ENCODE measurements around the gene PAK5.
A peak's percentile ranks its signal among the peaks of the same experiment; 100 is the strongest.

Gene PAK5

DNA sequence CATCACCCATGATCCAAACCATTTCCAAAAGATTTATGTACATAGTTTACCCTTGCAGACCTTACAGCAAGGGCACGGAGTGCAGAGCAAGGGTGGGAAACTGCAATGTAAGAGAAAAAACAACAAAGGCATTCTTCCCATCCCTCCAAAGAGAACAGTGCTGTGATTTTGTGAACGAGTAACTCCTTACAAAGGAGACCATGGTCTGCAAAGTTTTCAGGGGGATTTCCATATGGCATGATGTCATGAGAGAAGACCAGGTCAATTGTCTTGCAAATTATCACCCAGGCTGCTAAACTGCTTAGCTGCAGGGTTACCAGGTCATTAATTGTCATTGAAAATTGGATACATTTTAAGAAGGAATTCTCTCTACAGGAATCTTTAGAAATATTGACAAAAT, 266.2 kb downstream of the PAK5 start:
- DNase-seq, result no peak

DNA sequence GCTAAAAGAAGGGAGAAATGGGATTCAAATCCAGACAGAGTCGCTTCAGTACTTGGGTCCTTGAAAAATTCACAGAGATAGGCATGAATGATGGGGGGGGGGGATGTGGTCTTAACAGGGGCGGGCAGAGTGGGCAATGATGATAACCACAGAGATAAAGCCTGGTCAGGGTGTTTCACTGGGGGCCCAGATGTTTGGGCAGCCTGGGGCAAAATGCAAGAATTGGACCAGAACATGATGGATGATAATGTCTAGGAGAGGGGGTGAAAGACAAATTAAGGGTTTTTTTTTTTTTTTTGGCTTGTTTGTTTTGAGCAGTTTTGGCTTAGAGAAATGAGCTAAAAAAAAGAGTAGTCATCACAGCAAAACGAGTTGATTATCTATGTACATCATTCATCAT, 267.1 kb downstream of the PAK5 start:
- no peak for DNase-seq

DNA sequence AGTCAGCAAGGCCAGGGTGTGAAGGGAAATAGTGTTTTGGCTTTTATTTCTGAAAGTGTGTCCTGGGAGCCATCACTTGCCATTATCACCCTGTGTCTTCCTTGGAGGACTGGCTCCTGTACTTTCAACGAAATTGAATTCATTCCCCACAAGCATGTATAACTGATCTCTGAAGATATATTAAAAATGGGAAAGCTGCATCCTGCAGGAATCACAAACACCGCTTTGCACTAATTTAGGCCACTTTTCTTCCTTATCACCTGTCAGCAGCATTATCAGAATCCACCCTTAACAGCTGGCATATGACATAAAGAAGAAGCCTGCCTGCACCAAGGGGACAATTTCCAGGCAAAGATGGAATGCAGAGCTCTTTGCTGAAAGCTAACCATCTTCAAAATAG, 268.3 kb downstream of the PAK5 start:
- DNase-seq, result no peak

DNA sequence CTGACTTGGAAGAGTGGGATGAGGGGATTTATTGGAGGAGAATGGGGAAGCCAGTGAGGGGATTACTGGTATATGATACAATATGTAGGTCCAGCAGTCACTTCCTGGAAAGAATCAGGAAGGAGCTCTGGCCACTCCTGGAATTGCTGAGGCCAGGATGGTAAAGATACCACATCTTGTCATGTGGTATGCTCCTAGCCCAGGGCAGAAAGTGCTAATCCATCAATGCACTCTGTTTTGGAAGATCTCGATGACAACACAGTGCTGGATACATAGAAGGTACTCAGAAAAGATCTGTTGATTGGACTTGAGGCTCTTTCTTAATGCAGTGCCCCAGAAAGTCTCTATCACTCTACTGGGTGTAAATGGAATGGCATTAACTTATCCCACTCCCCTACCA, 271.9 kb downstream of the PAK5 start:
- no peak for DNase-seq

DNA sequence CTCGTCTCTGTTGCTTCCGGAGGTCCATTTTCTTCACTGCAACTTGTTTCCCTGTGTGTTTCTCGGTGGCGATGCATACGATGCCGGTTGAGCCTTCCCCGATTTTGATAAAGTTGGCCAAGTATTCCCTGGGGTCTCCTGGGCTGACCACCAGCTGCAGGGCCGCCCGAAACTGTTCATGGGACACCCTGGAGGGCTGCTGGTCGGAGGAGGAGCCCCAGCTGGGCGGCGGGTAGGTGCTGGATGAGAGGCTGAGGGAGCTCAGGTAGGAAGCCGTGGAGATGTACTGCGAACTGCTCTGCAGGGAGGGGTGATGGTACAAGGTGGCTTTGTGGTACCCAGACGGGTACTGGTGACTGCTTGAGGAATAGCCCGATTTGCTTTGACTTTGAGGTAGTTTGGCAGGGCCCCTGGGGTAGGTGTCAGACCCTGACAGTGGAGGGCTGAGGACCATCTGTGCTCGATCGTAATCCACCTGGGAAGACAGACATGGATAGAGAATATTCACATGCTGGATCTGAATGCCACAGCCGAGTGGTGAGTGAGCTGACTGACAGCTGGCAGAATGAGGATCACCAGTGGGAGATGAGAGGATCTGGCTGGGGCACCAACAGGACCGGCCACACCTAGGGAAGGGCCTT, 272.8 kb downstream of the PAK5 start:
- no peak for DNase-seq

- DNase-seq, result no peak
These were observed 281.5 kb downstream of the PAK5 start for GRCh38 chr20:9557411-9557810.

DNA sequence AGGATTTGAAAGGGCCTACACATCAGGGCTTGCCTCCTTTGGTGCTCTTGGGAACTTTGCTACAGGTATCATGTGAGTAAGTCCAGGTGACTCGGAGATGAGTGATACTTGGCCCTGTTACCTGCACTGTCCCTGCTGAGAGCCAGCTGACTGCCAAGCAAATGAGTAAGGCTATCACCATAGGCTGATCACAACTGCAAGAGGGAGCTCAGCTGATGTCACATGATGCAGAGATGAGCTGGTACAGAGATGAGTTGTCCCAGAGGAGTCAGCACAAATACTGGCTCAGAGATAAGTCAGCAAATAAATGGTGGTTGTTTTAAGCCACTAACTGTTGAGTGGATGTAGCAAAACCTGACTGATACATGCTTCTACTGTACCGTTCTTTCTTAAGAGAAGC, 283.1 kb downstream of the PAK5 start:
- peak; percentile 30 for DNase-seq

GRCh38 chr20:9551808-9552550, 286.9 kb downstream of the PAK5 start:
- peak; percentile 47 for DNase-seq

- no peak for DNase-seq
These were observed 288.0 kb downstream of the PAK5 start for GRCh38 chr20:9550871-9551270.

- no peak for DNase-seq
These were observed 288.6 kb downstream of the PAK5 start for GRCh38 chr20:9550283-9550682.

DNA sequence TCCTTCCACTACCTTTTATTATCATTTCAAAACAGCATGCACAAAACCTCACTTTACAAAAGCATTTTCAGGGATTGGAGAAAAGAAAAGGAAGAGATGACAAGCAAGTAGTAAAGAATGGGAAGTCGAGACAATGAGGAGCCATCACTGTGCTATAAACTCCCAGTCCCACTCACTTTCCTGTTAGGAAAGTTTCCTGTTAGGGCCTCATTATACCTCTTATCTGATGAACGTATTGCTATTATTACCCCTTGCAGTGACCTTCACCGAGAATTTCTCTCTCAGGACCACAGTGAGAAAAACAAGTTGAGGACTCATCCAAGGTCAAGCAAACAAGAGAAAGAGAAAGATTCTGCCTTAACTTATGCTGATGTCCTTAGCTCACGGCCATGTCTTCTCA, 295.7 kb downstream of the PAK5 start:
- DNase-seq, result no peak

DNA sequence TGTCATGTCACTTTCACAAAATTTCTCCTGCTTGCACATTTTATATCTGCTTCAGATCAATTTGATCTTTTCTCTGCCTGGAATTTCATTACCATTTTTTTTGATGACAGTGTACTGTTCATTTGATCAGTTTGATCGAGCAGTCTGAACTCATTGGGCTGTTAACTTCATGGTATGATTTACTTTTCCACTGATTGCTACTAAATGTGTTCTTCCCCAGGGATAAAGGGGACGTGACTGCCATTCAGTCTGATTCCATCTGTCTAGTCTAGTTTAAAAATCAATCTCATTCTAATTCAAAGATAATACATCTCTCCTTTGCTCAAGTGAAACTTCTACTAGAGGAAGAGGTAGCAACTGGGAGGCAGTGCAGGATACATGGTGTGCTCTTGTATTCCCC, 303.4 kb downstream of the PAK5 start:
- no peak for DNase-seq

DNA sequence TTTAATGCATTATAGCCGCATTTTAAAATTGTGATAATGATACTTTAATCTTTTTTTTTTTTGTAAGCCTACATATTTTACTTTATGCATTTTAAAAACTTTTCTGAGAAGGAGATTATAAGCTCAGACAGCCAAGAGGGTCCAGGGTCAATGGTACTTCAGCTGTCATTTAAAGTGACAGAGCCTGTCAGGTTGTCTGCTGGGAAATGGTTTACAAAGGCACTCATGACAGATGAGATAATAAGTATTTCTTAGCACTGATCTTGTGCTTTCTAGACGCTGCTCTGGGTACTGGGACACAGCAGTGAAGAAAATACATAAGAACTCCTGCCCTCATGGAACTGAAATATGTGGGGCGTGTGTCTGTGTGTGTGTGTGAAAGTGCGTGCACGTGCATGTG, 304.9 kb downstream of the PAK5 start:
- no peak for DNase-seq

DNA sequence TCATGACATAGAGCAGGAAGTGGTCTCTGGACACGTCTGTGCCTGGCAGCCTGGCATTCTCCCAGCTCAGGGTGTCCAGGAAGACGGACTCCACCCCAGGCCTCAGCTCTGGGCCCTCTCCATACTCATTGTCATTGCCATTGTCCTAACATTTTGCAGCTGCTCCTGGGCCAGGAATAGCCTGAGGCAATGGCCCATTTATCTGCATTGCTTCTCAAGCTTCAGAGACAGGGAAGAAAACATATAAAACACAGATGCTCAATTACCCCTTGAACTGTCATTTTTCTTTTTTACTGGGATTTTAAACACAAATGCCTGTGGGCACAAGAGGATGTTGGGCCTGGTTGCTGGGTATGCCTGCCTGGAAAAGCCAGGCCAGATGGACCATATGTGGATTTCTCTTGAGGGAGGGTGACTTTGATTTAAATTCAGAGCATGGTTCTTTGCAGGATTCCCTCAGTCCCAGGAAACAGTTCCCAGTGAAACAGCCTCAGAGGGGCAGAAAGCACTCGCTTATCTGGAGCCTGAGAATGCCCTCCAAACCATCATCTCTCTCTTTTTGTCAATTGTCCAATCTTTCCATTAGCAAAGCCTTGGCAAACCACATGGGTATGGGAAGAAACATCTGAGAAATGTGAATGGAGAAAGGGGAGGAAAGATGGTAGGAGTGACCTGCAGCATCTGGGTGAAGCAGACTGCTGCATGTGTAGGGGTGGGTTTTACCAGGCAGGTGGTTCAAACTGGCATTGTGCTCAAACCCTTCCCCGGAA, 306.6 kb downstream of the PAK5 start:
- no peak for DNase-seq

DNA sequence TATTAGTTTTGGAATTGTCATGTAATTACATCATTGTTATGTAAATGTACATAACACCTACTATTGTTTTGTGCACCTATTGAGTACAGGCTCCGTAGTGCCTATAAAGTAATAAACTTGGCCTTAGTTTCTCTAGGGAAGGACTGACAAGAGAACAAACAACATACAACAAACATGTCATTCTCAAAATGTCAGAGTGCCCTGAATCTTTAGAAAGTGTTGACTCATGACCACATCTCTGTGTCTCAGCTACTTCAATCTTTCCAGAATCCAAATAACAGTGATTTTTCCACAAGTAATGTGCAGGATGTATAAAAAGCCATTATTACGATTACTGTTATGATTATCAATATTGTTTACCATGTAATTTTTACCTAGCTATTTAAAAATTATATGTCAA, 307.3 kb downstream of the PAK5 start:
- DNase-seq, result no peak

DNA sequence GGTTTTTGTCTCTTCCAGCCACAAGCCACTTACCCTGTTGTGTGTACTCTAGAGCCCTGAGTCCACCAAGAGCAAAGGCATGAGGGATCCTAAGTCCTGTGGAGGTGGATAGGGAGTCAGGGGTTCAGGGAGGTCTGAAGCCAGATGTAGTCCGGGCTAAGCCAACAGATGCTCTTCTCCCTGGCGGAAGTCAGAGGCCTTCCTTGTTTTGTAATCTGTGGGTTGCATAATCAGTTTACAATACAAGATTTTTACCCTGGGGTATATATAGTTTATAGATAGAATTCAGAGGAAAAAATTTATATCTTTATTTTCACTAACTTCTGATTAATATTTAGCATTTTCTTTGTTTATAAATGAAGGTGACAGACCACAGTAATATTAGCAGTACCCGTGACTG, 315.2 kb downstream of the PAK5 start:
- no peak for DNase-seq

- no peak for DNase-seq
These were observed 318.8 kb downstream of the PAK5 start for GRCh38 chr20:9520086-9520485.

GRCh38 chr20:9518576-9519175, 320.2 kb downstream of the PAK5 start:
- DNase-seq, result no peak

GRCh38 chr20:9517297-9518162, 321.3 kb downstream of the PAK5 start:
- DNase-seq, result no peak

GRCh38 chr20:9516234-9516871, 322.5 kb downstream of the PAK5 start:
- no peak for DNase-seq

DNA sequence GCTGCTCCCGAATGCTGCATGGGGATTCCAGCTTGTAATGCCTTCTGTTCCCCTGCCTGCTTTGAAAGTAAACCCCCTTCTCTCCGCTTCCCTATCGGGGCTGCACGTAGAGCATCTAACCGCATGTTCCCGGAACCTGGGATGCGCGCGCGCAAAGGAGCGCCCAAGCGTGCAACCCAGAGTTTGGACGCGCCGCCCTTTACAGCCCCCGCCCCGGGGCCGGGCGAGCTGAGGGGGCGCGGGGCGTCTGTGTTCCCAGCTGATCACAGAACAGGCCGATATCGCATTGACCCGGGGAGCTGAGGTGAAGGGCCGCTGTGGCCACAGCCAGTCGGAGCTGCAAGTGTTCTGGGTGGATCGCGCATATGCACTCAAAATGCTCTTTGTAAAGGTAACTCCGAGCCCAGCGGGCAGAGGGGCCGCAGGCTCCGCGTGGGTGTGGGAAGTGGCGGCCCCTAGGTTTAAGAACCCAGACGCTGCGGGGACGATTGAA, 323.1 kb downstream of the PAK5 start:
- DNase-seq, result no peak

DNA sequence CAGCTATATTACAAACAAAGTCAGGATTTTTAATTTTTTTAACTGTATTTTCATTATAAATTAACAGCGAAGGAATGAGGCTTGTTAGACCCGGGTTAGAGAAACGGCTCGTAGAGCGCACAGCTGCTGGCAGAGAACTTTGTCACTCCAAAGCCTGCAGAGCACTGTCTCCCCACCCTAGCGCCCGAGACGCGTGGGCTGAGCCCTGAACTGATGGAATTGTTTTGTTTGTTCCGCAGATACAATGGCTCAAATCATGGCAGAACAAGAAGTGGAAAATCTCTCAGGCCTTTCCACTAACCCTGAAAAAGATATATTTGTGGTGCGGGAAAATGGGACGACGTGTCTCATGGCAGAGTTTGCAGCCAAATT, 323.7 kb downstream of the PAK5 start:
- no peak for DNase-seq

Data from kidney glomerular epithelial cell (primary cell).